Bronchial epithelial cell (primary cell): ENCODE data around the gene IGSF9. TPM values are rescaled to one million over a fixed set of nuclear protein-coding genes. Genes with fewer than 3 reads are reported as not detected.

Source experiments
- DNase-seq: peaks from one replicate; pipeline ENCODE4 v3.0.0-alpha.2; 2010; ENCODE audit warnings: low read depth
- FAIRE-seq: peaks from 2 replicates; lab custom pipeline; 2011; peaks lifted over from hg19 to GRCh38; lab: Jason Lieb, UNC
- H3K27me3 ChIP-seq: 2 replicates; pipeline ENCODE4 v1.5.1; 2011; ENCODE audit warnings: low read length; ENCODE audit not compliant: control insufficient read depth, insufficient read depth
- H3K36me3 ChIP-seq: 2 replicates; pipeline ENCODE4 v1.5.1; 2011; ENCODE audit warnings: low read length; ENCODE audit not compliant: control insufficient read depth, insufficient read depth
- H3K4me3 ChIP-seq: 2 replicates; pipeline ENCODE4 v1.5.1; 2011; ENCODE audit warnings: mild to moderate bottlenecking, low read depth, low read length, control low read depth
- total RNA-seq: library from RNA; depleted of rRNA; stranded (reverse); fragments of >200 nt; gene quantifications from 2 replicates; pipeline ENCODE4 v1.2.1, GENCODE V29; 2014
- TF ChIP-seq, protein P1 (sequence below): IDR thresholded peaks from 2 replicates; pipeline ENCODE4 v1.5.1; 2011; ENCODE audit warnings: mild to moderate bottlenecking, moderate library complexity, low read length, control low read depth, inconsistent platforms; ENCODE audit not compliant: insufficient read depth, severe bottlenecking

The IGSF9 gene
- total RNA-seq, 1 donor from 2014 or later: 6.3 TPM

DNA sequence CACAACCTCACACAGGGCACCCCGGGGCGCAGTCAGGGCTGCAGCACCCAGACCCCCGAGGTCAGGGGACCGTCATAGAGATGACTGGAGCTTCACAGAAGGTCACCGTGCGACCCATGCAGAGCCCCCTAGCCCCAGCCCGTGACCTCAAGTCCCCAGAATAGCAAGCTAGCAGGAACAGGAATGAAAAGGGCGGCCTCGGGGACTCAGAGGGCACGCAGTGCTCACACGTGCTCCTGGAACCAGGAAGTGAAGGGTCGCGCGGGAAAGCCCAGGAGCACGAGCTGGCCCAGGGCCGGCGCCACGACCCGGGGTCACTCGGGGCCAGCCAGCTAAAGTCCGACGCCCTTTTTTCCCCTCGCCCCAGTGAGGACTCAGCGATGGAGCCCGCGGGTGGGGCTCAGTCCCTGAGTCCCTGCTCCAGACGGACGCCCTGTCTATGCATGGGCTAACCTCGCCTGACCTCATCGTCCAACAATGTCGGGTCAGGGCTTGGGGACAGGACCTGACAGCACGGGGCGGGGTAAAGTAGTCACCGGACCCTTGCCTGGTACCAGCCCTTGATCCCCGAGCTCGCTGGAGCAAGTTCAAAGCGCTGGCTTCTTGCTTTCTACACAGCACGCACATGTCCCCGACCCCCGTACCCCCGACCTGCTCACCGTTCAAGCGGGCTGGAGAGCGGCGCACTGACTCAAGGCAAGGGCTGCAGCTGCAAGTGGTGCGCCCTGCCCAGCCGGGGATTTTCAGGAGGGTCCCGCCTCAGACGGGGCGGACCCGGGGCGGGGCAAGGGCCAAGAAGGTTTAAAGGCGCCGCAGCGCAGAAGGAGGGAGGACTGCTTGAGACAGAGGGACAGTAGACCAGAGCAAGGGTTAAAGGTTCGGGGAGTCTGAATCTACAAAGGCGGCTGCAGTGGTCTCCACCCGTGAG lies 20.4 kb downstream of the IGSF9 start, which contains the start of gene TAGLN2:
Gene TAGLN2 (minus strand): TSS at position 717 of the 928 bp plus-strand sequence. CDS start 4,998 bp downstream, outside the sequence.
- no peaks in the 10 kb centered on the region for H3K27me3 ChIP-seq
- TF ChIP-seq, protein P1, sequence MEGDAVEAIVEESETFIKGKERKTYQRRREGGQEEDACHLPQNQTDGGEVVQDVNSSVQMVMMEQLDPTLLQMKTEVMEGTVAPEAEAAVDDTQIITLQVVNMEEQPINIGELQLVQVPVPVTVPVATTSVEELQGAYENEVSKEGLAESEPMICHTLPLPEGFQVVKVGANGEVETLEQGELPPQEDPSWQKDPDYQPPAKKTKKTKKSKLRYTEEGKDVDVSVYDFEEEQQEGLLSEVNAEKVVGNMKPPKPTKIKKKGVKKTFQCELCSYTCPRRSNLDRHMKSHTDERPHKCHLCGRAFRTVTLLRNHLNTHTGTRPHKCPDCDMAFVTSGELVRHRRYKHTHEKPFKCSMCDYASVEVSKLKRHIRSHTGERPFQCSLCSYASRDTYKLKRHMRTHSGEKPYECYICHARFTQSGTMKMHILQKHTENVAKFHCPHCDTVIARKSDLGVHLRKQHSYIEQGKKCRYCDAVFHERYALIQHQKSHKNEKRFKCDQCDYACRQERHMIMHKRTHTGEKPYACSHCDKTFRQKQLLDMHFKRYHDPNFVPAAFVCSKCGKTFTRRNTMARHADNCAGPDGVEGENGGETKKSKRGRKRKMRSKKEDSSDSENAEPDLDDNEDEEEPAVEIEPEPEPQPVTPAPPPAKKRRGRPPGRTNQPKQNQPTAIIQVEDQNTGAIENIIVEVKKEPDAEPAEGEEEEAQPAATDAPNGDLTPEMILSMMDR: no peak
- H3K36me3 ChIP-seq: peaks cover 31% of the 10 kb centered on the region
- DNase-seq: peak; percentile 86
- FAIRE-seq: no peak
- H3K4me3 ChIP-seq: peak within 1 kb of the TSS; percentile 97

DNA sequence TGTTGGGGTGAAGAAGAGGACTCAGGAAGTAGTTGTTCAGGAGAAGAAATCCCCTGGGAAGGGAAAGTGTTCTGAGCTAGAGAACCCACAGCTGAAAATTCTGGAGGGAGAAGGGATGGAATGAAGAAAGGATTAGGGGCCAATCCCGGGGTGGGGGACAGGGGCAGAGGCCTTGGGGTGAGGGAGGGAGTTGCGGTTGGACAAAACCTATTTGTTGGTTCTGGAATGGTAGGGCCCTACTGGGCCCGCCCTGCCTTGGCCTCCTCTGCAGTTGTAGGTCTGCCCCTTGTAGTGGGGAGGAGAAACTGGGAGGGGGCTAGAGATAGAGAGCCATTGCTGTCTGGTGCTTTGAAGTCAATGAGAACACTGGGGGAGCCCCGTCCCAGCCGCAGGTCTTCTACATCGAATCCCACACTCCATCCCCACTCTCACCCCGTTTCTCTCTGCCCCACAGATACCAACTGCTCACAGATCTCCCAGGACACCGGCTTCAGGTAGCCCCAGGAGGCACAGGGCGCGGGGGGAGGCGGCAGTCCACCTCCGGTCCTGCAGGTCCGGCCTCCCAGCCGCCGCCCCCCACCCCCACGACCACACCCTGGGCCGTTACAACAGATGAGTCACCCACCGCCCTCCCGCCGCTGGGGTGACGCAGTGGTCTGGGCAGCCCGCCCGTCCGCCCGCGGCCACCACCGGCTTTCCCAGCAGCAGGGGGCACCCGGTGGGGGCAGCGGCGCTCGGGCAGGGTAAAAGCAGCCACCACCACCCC lies 21.2 kb downstream of the IGSF9 start:
- DNase-seq (peak; percentile 67), FAIRE-seq (no peak)
- Histone ChIP-seq H3K27me3 (no peaks in the 10 kb centered on the region), H3K4me3 (peak overlapping the region; percentile 97), H3K36me3 (peaks cover 32% of the 10 kb centered on the region)
- TF ChIP-seq, protein P1: no peak

DNA sequence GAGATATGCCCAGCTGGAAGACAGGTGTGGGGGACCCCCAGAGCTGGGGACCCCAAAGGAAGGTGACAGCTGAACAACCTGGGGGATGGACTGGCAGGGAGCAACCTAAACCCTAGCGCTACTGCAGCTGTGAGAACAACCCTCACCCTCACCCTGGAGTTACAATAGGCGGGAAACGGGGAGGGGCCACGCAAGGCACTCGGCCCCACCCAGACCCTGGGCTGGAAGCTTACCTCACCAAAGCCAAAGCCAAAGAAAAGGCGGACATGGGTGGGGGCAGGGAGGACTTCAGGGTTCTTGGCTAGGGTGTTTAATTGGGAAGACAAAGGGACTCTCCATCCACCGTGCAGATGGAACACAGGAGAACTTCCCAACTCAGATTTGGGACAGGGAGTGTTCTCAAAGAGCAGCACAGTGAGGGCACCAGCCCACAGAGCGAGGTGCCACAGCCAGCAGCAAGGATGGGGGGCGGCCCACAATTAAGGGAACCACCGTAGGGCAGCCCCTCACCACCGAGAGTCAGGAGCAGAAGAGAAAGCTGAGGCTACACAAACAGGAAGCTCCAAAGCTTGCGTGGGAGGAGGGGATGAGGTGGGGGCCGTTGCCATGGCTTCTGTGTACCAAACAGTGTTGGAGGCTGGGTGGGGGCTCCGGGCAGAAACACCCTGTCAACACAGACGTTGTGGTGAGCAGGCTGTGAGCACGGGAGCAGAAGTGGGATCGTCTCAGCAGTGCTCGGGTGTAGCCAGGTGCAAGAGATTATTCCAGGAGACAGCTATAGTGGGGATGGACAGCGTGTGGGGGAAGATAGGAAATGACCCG lies 22.0 kb downstream of the IGSF9 start:
- H3K36me3 ChIP-seq: peaks cover 33% of the 10 kb centered on the region
- H3K4me3 ChIP-seq: peak overlapping the region; percentile 97
- peak; percentile 84 for DNase-seq
- no peak for FAIRE-seq
- no peaks in the 10 kb centered on the region for H3K27me3 ChIP-seq
- TF ChIP-seq, protein P1: no peak

DNA sequence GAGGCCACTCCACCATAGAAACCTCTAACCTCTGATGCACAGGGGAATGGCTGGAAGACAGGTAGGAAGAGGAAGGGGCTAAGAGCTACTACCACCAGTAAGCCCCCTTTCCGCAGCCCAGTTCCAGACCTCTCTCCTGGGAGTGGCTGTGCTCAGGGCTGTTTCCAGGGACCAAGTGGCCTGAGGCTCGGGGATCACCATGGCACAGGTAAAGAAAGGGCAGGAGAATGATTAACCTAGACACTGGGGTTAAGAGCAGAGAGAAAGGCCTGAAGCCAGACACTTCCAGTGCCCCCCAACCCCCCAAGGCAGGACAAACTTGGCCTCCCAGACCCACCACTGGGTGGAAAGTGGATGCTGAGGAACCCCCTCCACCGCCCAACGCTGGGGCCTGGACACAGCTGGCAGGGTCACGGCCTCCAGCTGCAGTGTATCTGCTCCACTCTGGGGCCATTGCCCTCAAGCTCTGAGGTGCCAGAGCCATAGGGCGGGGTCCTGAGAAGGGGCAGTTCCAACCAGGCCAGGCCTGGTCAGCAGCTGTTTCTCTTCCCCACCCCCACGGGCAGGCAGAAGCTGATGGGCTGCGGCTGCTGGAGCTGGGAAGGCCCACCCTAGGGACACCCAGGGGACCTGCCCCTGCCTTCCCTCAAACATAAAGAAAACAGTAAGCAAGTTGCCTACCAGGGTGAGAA lies 22.8 kb downstream of the IGSF9 start:
- no peak for DNase-seq
- peak overlapping the region; percentile 0 for H3K4me3 ChIP-seq
- TF ChIP-seq, protein P1: no peak
- FAIRE-seq: no peak
- H3K27me3 ChIP-seq: no peaks in the 10 kb centered on the region
- peaks cover 35% of the 10 kb centered on the region for H3K36me3 ChIP-seq
